ENCODE results near the gene PMEPA1. TPM values are rescaled to one million over a fixed set of nuclear protein-coding genes. Genes with fewer than 3 reads are reported as not detected.

PMEPA1 gene
- total RNA-seq, 1 experiment from 2014 or later = 1,302 TPM

DNA sequence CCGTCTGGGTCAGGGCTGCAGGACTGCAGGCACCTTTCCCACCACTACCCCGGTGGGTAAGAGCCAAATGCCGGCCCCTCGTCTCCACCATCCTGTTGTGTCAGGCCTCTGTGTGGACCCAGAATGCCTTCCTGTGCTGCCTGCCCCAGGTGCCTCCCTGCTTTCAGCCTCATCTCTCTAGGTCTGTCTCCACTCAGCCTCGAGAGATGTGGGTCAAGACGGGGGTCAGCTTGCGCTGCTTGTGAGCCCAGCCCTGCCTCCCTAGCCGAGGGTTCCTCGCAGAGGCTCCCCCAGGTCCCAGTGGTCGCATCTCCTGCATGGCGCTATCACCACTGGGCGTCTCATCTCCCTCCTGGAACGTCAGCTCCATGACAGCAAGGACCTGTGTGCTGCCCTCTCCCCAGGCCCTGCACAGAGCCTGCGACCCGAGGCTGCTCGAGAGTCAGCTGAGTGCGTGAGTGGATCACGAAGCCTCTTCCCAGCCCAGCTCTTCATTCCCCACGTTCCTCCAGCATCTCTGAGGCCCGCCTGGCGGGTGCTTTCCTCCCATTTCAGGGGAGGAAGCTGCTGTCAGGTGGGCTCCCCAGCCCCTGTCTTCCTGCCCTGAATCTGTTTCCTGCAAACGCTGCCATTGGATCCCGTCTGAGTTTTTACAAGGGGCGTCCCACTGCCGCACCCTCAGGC, 50.8 kb downstream of the PMEPA1 start:
- CTCF ChIA-PET = interaction anchor here (1.9 kb wide), 1 partner anchor 37 kb away, joined by 5 read pairs; no protein-coding TSS in a partner anchor
- H3K27me3 Mint-ChIP-seq (ENCODE audit: unreplicated experiment) = no peaks in the 10 kb centered on the region
- peaks cover 79% of the 10 kb centered on the region for H3K4me1 Mint-ChIP-seq (ENCODE audit: low read depth, unreplicated experiment)
- peak; percentile 3 for DNase-seq
- H3K9me3 Mint-ChIP-seq (ENCODE audit: low read depth, unreplicated experiment) = no peaks in the 10 kb centered on the region
- H3K4me3 Mint-ChIP-seq (ENCODE audit: low read depth, unreplicated experiment) = peak overlapping the region; percentile 31
- H3K27ac Mint-ChIP-seq (ENCODE audit: unreplicated experiment) = peak overlapping the region; percentile 72
- TF ChIP-seq, protein P1, sequence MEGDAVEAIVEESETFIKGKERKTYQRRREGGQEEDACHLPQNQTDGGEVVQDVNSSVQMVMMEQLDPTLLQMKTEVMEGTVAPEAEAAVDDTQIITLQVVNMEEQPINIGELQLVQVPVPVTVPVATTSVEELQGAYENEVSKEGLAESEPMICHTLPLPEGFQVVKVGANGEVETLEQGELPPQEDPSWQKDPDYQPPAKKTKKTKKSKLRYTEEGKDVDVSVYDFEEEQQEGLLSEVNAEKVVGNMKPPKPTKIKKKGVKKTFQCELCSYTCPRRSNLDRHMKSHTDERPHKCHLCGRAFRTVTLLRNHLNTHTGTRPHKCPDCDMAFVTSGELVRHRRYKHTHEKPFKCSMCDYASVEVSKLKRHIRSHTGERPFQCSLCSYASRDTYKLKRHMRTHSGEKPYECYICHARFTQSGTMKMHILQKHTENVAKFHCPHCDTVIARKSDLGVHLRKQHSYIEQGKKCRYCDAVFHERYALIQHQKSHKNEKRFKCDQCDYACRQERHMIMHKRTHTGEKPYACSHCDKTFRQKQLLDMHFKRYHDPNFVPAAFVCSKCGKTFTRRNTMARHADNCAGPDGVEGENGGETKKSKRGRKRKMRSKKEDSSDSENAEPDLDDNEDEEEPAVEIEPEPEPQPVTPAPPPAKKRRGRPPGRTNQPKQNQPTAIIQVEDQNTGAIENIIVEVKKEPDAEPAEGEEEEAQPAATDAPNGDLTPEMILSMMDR (IDR thresholded peaks at IDR 0.05; ENCODE audit: unreplicated experiment) = no peak
- peaks cover 100% of the 10 kb centered on the region for H3K36me3 Mint-ChIP-seq (ENCODE audit: insufficient read depth, unreplicated experiment)
- BruUV-seq (replicated peaks) = no TSS peak
- intact Hi-C loops (cut with micrococcal nuclease; ENCODE audit: unreplicated experiment) = no loop called here

- H3K36me3 Mint-ChIP-seq (ENCODE audit: insufficient read depth, unreplicated experiment) = peaks cover 100% of the 10 kb centered on the region
- peaks cover 79% of the 10 kb centered on the region for H3K4me1 Mint-ChIP-seq (ENCODE audit: low read depth, unreplicated experiment)
- TF ChIP-seq, protein P1 (IDR thresholded peaks at IDR 0.05; ENCODE audit: unreplicated experiment) = no peak
- H3K9me3 Mint-ChIP-seq (ENCODE audit: low read depth, unreplicated experiment) = no peaks in the 10 kb centered on the region
- no peak for DNase-seq
- BruUV-seq (replicated peaks) = no TSS peak
- peak overlapping the region; percentile 72 for H3K27ac Mint-ChIP-seq (ENCODE audit: unreplicated experiment)
- no peaks in the 10 kb centered on the region for H3K27me3 Mint-ChIP-seq (ENCODE audit: unreplicated experiment)
- intact Hi-C loops (cut with micrococcal nuclease; ENCODE audit: unreplicated experiment) = no loop called here
- H3K4me3 Mint-ChIP-seq (ENCODE audit: low read depth, unreplicated experiment) = peak overlapping the region; percentile 31
- CTCF ChIA-PET = interaction anchor here (1.9 kb wide), 1 partner anchor 36 kb away, joined by 5 read pairs; no protein-coding TSS in a partner anchor
These were observed 51.4 kb downstream of the PMEPA1 start for GRCh38 chr20:57658447-57658832.

DNA sequence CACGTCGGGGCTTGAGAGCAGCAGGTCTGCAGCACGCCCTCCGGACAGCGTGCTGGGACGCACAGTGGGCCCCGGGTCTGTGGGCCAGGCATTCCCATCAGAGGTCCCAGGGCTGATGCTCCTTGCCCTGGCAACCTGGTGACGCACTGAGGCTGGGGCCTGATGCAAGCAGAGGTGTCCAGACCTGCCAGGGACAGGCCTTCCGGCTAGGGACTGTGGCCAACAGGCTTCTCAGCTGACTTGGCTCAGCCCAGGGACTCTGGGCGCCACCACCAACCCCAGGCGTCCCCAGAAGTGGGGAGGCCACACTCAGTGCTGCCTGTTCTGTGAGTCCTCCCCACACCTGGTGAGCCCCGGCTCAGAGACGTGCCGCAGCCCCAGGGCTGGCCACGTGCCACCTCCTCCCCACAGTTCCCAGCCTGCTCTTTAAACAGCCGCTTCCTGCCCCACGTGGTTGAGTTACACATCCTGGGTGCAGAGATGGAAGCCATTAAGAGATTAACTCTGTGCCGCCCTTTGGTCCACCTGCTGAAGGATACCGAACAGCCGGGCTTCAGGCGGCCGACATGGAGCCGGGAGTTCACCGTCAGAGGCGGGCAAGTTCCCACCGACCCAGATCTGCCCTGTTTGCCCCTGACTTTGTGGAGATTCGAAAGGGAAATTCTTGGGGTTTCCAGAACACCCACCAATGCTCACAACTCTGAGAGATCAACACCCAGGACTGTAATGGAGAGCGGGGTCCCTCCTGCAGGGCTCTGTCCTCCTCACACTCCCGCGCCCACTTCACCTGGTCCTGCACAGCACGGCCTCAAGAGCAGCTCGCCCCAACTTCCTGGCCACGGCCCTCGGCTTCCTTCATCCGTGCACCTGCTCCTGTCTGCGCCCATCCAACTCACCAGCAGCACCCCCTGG, 52.0 kb downstream of the PMEPA1 start:
- no TSS peak for BruUV-seq (replicated peaks)
- Mint-ChIP-seq H3K27ac (ENCODE audit: unreplicated experiment) (peak overlapping the region; percentile 72), H3K9me3 (ENCODE audit: low read depth, unreplicated experiment) (no peaks in the 10 kb centered on the region), H3K27me3 (ENCODE audit: unreplicated experiment) (no peaks in the 10 kb centered on the region), H3K4me3 (ENCODE audit: low read depth, unreplicated experiment) (peak overlapping the region; percentile 31), H3K36me3 (ENCODE audit: insufficient read depth, unreplicated experiment) (peaks cover 100% of the 10 kb centered on the region), H3K4me1 (ENCODE audit: low read depth, unreplicated experiment) (peaks cover 73% of the 10 kb centered on the region)
- intact Hi-C loops (cut with micrococcal nuclease; ENCODE audit: unreplicated experiment) = no loop called here
- CTCF ChIA-PET = no interaction called here
- TF ChIP-seq, protein P1 (IDR thresholded peaks at IDR 0.05; ENCODE audit: unreplicated experiment) = no peak
- DNase-seq = peak; percentile 15

- intact Hi-C loops (cut with micrococcal nuclease; ENCODE audit: unreplicated experiment) = no loop called here
- TF ChIP-seq, protein P1 (IDR thresholded peaks at IDR 0.05; ENCODE audit: unreplicated experiment) = no peak
- Mint-ChIP-seq H3K27ac (ENCODE audit: unreplicated experiment) (peak overlapping the region; percentile 72), H3K4me3 (ENCODE audit: low read depth, unreplicated experiment) (no peak overlapping the region), H3K36me3 (ENCODE audit: insufficient read depth, unreplicated experiment) (peaks cover 100% of the 10 kb centered on the region), H3K27me3 (ENCODE audit: unreplicated experiment) (no peaks in the 10 kb centered on the region), H3K4me1 (ENCODE audit: low read depth, unreplicated experiment) (peaks cover 69% of the 10 kb centered on the region), H3K9me3 (ENCODE audit: low read depth, unreplicated experiment) (no peaks in the 10 kb centered on the region)
- no TSS peak for BruUV-seq (replicated peaks)
- CTCF ChIA-PET = interaction anchor here (2.2 kb wide), 1 partner anchor 34 kb away, joined by 6 read pairs; no protein-coding TSS in a partner anchor
- peak; percentile 2 for DNase-seq
These were observed 52.8 kb downstream of the PMEPA1 start for GRCh38 chr20:57656821-57657534.
